HepG2 (cell line): Measurements from ENCODE around the gene PNKD. TPM values are rescaled to one million over a fixed set of nuclear protein-coding genes. Genes with fewer than 3 reads are reported as not detected.

ENCODE experiments used
- ATF7-NPFF ChIP-seq: sonication (generic); formaldehyde crosslinking; IDR thresholded peaks from 2 replicates; pipeline ENCODE4 v1.8.1; 2023; ENCODE audit warnings: mild to moderate bottlenecking, low read depth, missing genetic modification reagents, moderate library complexity
- CBX2 ChIP-seq, 2 experiments: fragments of 200-600 bp in 1 of 2; sonication (generic); formaldehyde crosslinking in 1 of 2; IDR thresholded peaks; 2 replicates each; pipeline versions ENCODE4 v1.7.0 to v1.8.1; 2018 to 2022; ENCODE audit warnings: low read depth in 2 of 2, low read length in 1 of 2, mild to moderate bottlenecking in 1 of 2, missing genetic modification reagents in 1 of 2
- FOSL1 ChIP-seq: sonication (generic); formaldehyde crosslinking; IDR thresholded peaks from 2 replicates; pipeline ENCODE4 v1.9.0; 2021; ENCODE audit warnings: missing genetic modification reagents, borderline replicate concordance
- KLF9 ChIP-seq: IDR thresholded peaks from 2 replicates; pipeline ENCODE4 v1.6.1; 2016; ENCODE audit warnings: low read depth
- MAZ ChIP-seq, 2 experiments: sonication (generic) in 1 of 2; formaldehyde crosslinking in 1 of 2; IDR thresholded peaks; 2 replicates each; pipeline versions ENCODE4 v1.5.0 to v1.6.1; 2012 to 2020; ENCODE audit warnings: low read depth in 2 of 2, mild to moderate bottlenecking in 2 of 2, borderline replicate concordance in 1 of 2, improper control_type of control experiment in 1 of 2, low read length in 1 of 2, missing genetic modification reagents in 1 of 2, moderate library complexity in 1 of 2
- MYNN ChIP-seq: sonication (generic); formaldehyde crosslinking; IDR thresholded peaks from 2 replicates; pipeline ENCODE4 v1.4.0; 2020; ENCODE audit warnings: mild to moderate bottlenecking, low read depth, missing genetic modification reagents
- NFKBIZ ChIP-seq: IDR thresholded peaks from 2 replicates; pipeline ENCODE4 v1.6.1; 2018; ENCODE audit warnings: missing genetic modification reagents, missing compliant biosample characterization
- ONECUT2 ChIP-seq: sonication (generic); formaldehyde crosslinking; IDR thresholded peaks from 2 replicates; pipeline ENCODE4 v1.4.0; 2020; ENCODE audit warnings: missing genetic modification reagents
- POLR2A ChIP-seq, 2 experiments: IDR thresholded peaks; 2 replicates each; pipeline ENCODE4 v1.6.1; 2011; ENCODE audit warnings: low read depth in 2 of 2, low read length in 2 of 2, mild to moderate bottlenecking in 1 of 2, moderate library complexity in 1 of 2; ENCODE audit not compliant: insufficient read depth in 1 of 2
- RAD51 ChIP-seq: fragments of 450-650 bp; IDR thresholded peaks from 2 replicates; pipeline ENCODE4 v1.6.1; 2016; ENCODE audit warnings: borderline replicate concordance
- RNF2 ChIP-seq: fragments of 450-650 bp; conservative IDR thresholded peaks from 2 replicates; pipeline ENCODE4 v1.6.1; 2016; ENCODE audit warnings: low read depth
- TBX2 ChIP-seq: sonication (generic); formaldehyde crosslinking; IDR thresholded peaks from 2 replicates; pipeline ENCODE4 v1.5.0; 2020; ENCODE audit warnings: missing genetic modification reagents, mild to moderate bottlenecking, borderline replicate concordance
- ZBTB26 ChIP-seq: IDR thresholded peaks from 2 replicates; pipeline ENCODE4 v1.6.1; 2016; ENCODE audit warnings: missing compliant biosample characterization, missing genetic modification reagents, borderline replicate concordance
- ZBTB49 ChIP-seq: sonication (generic); formaldehyde crosslinking; IDR thresholded peaks from 2 replicates; pipeline ENCODE4 v1.4.0; 2020; ENCODE audit warnings: missing genetic modification reagents, borderline replicate concordance
- ZEB1 ChIP-seq: IDR thresholded peaks from 2 replicates; pipeline ENCODE4 v1.6.1; 2012; ENCODE audit warnings: mild to moderate bottlenecking, low read depth, inconsistent platforms; ENCODE audit not compliant: insufficient replicate concordance
- ZNF326 ChIP-seq: sonication (generic); formaldehyde crosslinking; IDR thresholded peaks from 2 replicates; pipeline ENCODE4 v1.4.0; 2020; ENCODE audit warnings: missing genetic modification reagents, borderline replicate concordance
- ZNF512 ChIP-seq: sonication (generic); formaldehyde crosslinking; IDR thresholded peaks from 2 replicates; pipeline ENCODE4 v1.4.0; 2020; ENCODE audit warnings: mild to moderate bottlenecking, missing genetic modification reagents
- ZNF572 ChIP-seq: sonication (generic); formaldehyde crosslinking; IDR thresholded peaks from 2 replicates; pipeline ENCODE4 v1.5.1; 2020; ENCODE audit warnings: mild to moderate bottlenecking, missing genetic modification reagents
- ZNF574 ChIP-seq: sonication (generic); formaldehyde crosslinking; IDR thresholded peaks from 2 replicates; pipeline ENCODE4 v1.4.0; 2020; ENCODE audit warnings: missing genetic modification reagents
- polyA plus RNA-seq, 8 experiments: library from polyadenylated mRNA; depleted of rRNA in 3 of 8; stranded (reverse) in 7 of 8; unstranded in 1 of 8; fragments of >200 nt; fragmentation: Illumina TruSeq in 4 of 8; extraction: Trizol in 4 of 8; gene quantifications; 2 replicates each; pipeline versions ENCODE4 v1.2.1 to v1.2.3, GENCODE V29; 2011 to 2016; ENCODE audit warnings: low read depth in 4 of 8, missing spikeins in 1 of 8, mixed read lengths in 1 of 8; ENCODE audit not compliant: insufficient read depth in 1 of 8
- total RNA-seq, 5 experiments: library from RNA; depleted of rRNA; stranded (reverse); fragments of >200 nt; fragmentation: Illumina TruSeq; extraction: Trizol; gene quantifications; 2 replicates each; pipeline ENCODE4 v1.2.3, GENCODE V29; 2016; ENCODE audit warnings: low read depth in 1 of 5

PNKD gene
- total and polyA plus RNA-seq, 2 of the 13 experiments (the other 11 are each of a cell fraction or from before 2014, with no cell fraction given) = 55.9 to 80.4 TPM

GRCh38 chr2:218301176-218301819 lies 31.0 kb downstream of the PNKD start (continued):
- 0 out of 2 replicates have a peak, but pooled peaks have one; percentile 60 for TF ChIP-seq ATF7-NPFF (CRISPR knock-in tag)
- no peak for TF ChIP-seq POLR2A (IDR thresholded peaks at IDR 0.05; ENCODE audit: insufficient read depth in 1 of 2, low read depth in 2 of 2, low read length in 2 of 2)
- TF ChIP-seq MAZ (IDR thresholded peaks at IDR 0.05; ENCODE audit: borderline replicate concordance, low read depth, low read length) = 0 out of 2 replicates have a peak, but pooled peaks have one; percentile 11
- peak; percentile 74 for TF ChIP-seq MAZ (CRISPR knock-in tag; IDR thresholded peaks at IDR 0.05; ENCODE audit: low read depth)
- peak; percentile 69; the same call in 1 of the 2 replicates for TF ChIP-seq TBX2 (CRISPR knock-in tag)
- TF ChIP-seq ZNF572 (CRISPR knock-in tag) = 0 out of 2 replicates have a peak, but pooled peaks have one; percentile 64
- no peak for TF ChIP-seq ZNF512 (CRISPR knock-in tag)
- TF ChIP-seq FOSL1 (CRISPR knock-in tag) = no peak
- TF ChIP-seq NFKBIZ (CRISPR knock-in tag) = 0 out of 2 replicates have a peak, but pooled peaks have one; percentile 23
- TF ChIP-seq ZBTB49 (CRISPR knock-in tag) = no peak
- TF ChIP-seq ZEB1 = peak; percentile 77
- no peak for TF ChIP-seq ONECUT2 (CRISPR knock-in tag)
- TF ChIP-seq MYNN (CRISPR knock-in tag) = peak; percentile 59; the same call in 1 of the 2 replicates
- peak; percentile 38; the same call in 1 of the 2 replicates for TF ChIP-seq ZBTB26 (CRISPR knock-in tag)
- no peak for TF ChIP-seq ZNF326 (CRISPR knock-in tag)
- no peak for TF ChIP-seq RAD51
- TF ChIP-seq KLF9 (CRISPR knock-in tag) = 0 out of 2 replicates have a peak, but pooled peaks have one; percentile 39
- no peak for TF ChIP-seq RNF2
- no peak for TF ChIP-seq CBX2 (IDR thresholded peaks at IDR 0.05; ENCODE audit: low read depth, low read length)
- no peak for TF ChIP-seq CBX2 (CRISPR knock-in tag; IDR thresholded peaks at IDR 0.05; ENCODE audit: low read depth)
- peak; percentile 67; the same call in 1 of the 2 replicates for TF ChIP-seq ZNF574 (CRISPR knock-in tag)
